ENCODE results near the gene NPHS2. TPM values are rescaled to one million over a fixed set of nuclear protein-coding genes. Genes with fewer than 3 reads are reported as not detected.
"Not testable (repeated sequence)": the region's sequence is repeated elsewhere in the genome, so short reads cannot be mapped to it uniquely, and the experiment has no call there.

The NPHS2 gene
- total and polyA plus RNA-seq, 2 donors from 2014 or later: 1.2 to 446 TPM

DNA sequence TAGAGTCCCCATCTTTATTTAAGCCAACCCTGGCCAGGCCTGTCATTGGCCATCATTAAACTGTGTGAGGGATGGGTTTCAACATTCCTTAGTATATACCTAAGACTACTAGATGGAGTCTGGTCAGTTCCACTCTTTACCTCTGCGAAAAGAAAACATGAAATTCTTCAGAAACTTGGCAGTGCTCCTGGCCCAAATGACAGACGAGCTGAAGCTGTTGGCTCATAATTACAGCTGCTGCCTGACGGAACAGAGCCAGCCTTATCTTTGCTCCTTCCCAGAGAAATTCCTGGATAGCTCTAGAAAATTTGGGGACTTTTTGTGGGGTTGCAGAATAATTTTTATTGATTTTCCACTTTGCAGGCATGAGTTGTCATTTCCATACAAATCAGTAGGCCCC, 30.4 kb downstream of the NPHS2 start:
- TF ChIP-seq, protein P1, sequence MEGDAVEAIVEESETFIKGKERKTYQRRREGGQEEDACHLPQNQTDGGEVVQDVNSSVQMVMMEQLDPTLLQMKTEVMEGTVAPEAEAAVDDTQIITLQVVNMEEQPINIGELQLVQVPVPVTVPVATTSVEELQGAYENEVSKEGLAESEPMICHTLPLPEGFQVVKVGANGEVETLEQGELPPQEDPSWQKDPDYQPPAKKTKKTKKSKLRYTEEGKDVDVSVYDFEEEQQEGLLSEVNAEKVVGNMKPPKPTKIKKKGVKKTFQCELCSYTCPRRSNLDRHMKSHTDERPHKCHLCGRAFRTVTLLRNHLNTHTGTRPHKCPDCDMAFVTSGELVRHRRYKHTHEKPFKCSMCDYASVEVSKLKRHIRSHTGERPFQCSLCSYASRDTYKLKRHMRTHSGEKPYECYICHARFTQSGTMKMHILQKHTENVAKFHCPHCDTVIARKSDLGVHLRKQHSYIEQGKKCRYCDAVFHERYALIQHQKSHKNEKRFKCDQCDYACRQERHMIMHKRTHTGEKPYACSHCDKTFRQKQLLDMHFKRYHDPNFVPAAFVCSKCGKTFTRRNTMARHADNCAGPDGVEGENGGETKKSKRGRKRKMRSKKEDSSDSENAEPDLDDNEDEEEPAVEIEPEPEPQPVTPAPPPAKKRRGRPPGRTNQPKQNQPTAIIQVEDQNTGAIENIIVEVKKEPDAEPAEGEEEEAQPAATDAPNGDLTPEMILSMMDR (IDR thresholded peaks at IDR 0.05; ENCODE audit: borderline replicate concordance, extremely low read depth, insufficient read depth): no peak
- no peak overlapping the region for H3K9ac ChIP-seq (ENCODE audit: low read length in 3 of 3)
- H3K27me3 ChIP-seq (ENCODE audit: control insufficient read depth, insufficient read depth, low read length): no peaks in the 10 kb centered on the region
- intact Hi-C loops (cut with DNase I): no loop called here
- DNase-seq (peak in 1 of 5 donors; percentile 11), FAIRE-seq (no peak)
- no peaks in the 10 kb centered on the region for H3K36me3 ChIP-seq (ENCODE audit: control insufficient read depth in 2 of 3, insufficient read depth in 3 of 3, low read length in 3 of 3)
- no peaks in the 10 kb centered on the region for H3K4me1 ChIP-seq (ENCODE audit: control insufficient read depth in 2 of 3, insufficient read depth in 2 of 3, low read depth in 1 of 3, low read length in 3 of 3)
- H3K4me3 ChIP-seq (ENCODE audit: low read length in 3 of 3): no peak overlapping the region
- H3K27ac ChIP-seq (ENCODE audit: low read depth in 2 of 2, low read length in 2 of 2): no peak overlapping the region
- H3K9me3 ChIP-seq (ENCODE audit: control insufficient read depth in 2 of 3, insufficient read depth in 1 of 3, low read length in 3 of 3): no peaks in the 10 kb centered on the region

DNA sequence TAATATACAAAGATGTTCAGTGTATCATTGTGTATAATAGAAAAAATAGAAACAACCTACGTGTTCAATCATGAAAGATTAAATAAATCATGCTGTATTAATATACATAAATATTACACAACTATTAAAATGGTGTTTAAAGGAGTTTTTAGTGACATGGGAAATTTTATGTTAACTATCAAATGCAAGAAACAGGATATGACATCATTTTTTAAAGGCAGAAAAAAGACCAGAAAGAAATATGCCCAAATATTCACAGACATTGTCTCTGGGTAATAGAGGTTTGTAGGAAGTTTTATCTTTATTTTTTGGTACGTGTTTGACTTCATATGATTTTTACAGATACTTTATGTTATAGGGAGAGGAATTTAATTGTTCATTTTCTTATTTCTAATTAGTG, 34.0 kb downstream of the NPHS2 start:
- H3K9me3 ChIP-seq (ENCODE audit: control insufficient read depth in 2 of 3, insufficient read depth in 1 of 3, low read length in 3 of 3): no peaks in the 10 kb centered on the region
- TF ChIP-seq, protein P1 (IDR thresholded peaks at IDR 0.05; ENCODE audit: borderline replicate concordance, extremely low read depth, insufficient read depth): no peak
- H3K9ac ChIP-seq (ENCODE audit: low read length in 3 of 3): no peak overlapping the region
- DNase-seq (no peak), FAIRE-seq (no peak)
- no peaks in the 10 kb centered on the region for H3K27me3 ChIP-seq (ENCODE audit: control insufficient read depth, insufficient read depth, low read length)
- H3K4me3 ChIP-seq (ENCODE audit: low read length in 3 of 3): no peak overlapping the region
- H3K27ac ChIP-seq (ENCODE audit: low read depth in 2 of 2, low read length in 2 of 2): no peak overlapping the region
- H3K4me1 ChIP-seq (ENCODE audit: control insufficient read depth in 2 of 3, insufficient read depth in 2 of 3, low read depth in 1 of 3, low read length in 3 of 3): no peaks in the 10 kb centered on the region
- intact Hi-C loops (cut with DNase I): no loop called here
- no peaks in the 10 kb centered on the region for H3K36me3 ChIP-seq (ENCODE audit: control insufficient read depth in 2 of 3, insufficient read depth in 3 of 3, low read length in 3 of 3)

DNA sequence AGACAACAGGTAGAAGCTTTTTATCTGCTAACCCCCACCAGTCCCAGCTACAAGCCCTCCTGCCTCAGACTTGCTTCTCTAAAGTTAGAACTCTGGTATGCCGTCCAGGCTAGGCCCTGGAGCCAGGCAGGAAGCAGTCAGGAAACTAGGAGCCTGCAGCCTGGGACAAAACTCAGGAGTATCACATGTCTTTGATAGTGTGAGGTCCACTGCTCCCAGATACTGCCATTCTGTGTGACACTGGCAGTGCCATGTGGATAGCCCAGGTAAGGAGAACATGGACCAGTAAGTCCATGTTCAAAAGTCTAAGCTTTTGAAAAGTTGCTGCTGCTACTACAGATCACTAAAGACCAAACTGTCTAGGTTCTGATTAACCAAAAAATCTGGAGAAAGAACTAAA, 45.4 kb downstream of the NPHS2 start:
- Histone ChIP-seq H3K4me3 (ENCODE audit: low read length in 3 of 3) (no peak overlapping the region), H3K9me3 (ENCODE audit: control insufficient read depth in 2 of 3, insufficient read depth in 1 of 3, low read length in 3 of 3) (no peaks in the 10 kb centered on the region), H3K36me3 (ENCODE audit: control insufficient read depth in 2 of 3, insufficient read depth in 3 of 3, low read length in 3 of 3) (no peaks in the 10 kb centered on the region), H3K27me3 (ENCODE audit: control insufficient read depth, insufficient read depth, low read length) (no peaks in the 10 kb centered on the region), H3K9ac (ENCODE audit: low read length in 3 of 3) (no peak overlapping the region), H3K4me1 (ENCODE audit: control insufficient read depth in 2 of 3, insufficient read depth in 2 of 3, low read depth in 1 of 3, low read length in 3 of 3) (no peaks in the 10 kb centered on the region), H3K27ac (ENCODE audit: low read depth in 2 of 2, low read length in 2 of 2) (no peak overlapping the region)
- intact Hi-C loops (cut with DNase I): no loop called here
- DNase-seq (no peak), FAIRE-seq (no peak)
- TF ChIP-seq, protein P1 (IDR thresholded peaks at IDR 0.05; ENCODE audit: borderline replicate concordance, extremely low read depth, insufficient read depth): no peak

DNA sequence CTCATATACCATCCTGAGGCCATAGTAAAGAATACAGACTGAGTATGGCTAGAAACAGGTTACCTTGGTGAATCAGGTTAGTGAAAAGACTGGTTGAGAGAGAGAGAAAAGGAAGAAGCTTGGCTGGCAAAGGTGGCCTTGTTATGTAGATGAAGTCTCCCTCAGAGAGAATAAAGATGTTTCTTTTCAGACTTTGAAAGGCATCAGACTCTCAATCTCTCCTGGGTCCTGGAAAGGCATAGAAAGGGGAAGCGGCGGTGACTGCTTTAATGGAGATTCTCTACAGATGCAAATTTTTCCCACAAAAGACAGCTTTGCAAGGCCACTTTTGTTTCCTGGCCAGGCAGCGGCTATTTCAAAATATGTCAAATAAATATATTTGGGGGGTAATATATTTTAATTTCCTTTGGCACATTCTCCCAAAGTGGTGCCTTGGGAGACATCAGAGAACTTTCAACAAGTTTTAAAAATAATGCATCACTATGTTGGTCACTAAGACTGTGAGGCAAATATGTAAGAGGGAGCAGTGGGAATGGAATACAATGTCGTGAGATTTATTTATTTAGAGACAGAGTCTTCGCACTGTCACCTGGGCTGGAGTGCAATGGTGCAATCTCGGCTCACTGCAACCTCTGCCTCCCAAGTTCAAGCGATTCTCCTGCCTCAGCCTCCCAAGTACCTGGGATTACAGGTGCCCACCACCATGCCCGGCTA, 46.1 kb downstream of the NPHS2 start:
- H3K27me3 ChIP-seq (ENCODE audit: control insufficient read depth, insufficient read depth, low read length): no peaks in the 10 kb centered on the region
- H3K27ac ChIP-seq (ENCODE audit: low read depth in 2 of 2, low read length in 2 of 2): no peak overlapping the region
- no peaks in the 10 kb centered on the region for H3K4me1 ChIP-seq (ENCODE audit: control insufficient read depth in 2 of 3, insufficient read depth in 2 of 3, low read depth in 1 of 3, low read length in 3 of 3)
- no peak overlapping the region for H3K4me3 ChIP-seq (ENCODE audit: low read length in 3 of 3)
- no peaks in the 10 kb centered on the region for H3K36me3 ChIP-seq (ENCODE audit: control insufficient read depth in 2 of 3, insufficient read depth in 3 of 3, low read length in 3 of 3)
- FAIRE-seq (no peak), DNase-seq (no peak)
- no peak overlapping the region for H3K9ac ChIP-seq (ENCODE audit: low read length in 3 of 3)
- TF ChIP-seq, protein P1 (IDR thresholded peaks at IDR 0.05; ENCODE audit: borderline replicate concordance, extremely low read depth, insufficient read depth): no peak
- H3K9me3 ChIP-seq (ENCODE audit: control insufficient read depth in 2 of 3, insufficient read depth in 1 of 3, low read length in 3 of 3): no peaks in the 10 kb centered on the region
- intact Hi-C loops (cut with DNase I): no loop called here

DNA sequence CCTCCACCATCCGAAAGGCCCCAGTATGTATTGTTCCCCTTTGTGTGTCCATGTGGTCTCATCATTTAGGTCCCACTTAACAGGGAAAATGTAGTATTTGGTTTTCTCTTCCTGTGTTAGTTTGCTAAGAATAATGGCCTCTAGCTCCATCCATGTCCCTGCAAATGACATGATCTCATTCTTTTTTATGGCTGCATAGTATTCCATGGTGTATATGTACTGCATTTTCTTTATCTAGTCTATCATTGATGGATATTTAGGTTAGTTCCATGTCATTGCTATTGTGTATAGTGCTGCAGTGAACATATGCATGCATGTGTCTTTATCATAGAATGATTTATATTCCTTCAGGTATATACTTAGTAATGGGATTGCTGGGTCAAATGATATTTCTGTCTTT, 57.2 kb downstream of the NPHS2 start:
- H3K27ac ChIP-seq (ENCODE audit: low read depth in 2 of 2, low read length in 2 of 2); intact Hi-C loops (cut with DNase I); H3K4me3 ChIP-seq (ENCODE audit: low read length in 3 of 3); H3K9ac ChIP-seq (ENCODE audit: low read length in 3 of 3); DNase-seq; H3K9me3 ChIP-seq (ENCODE audit: control insufficient read depth in 2 of 3, insufficient read depth in 1 of 3, low read length in 3 of 3); H3K27me3 ChIP-seq (ENCODE audit: control insufficient read depth, insufficient read depth, low read length); FAIRE-seq; H3K4me1 ChIP-seq (ENCODE audit: control insufficient read depth in 2 of 3, insufficient read depth in 2 of 3, low read depth in 1 of 3, low read length in 3 of 3); H3K36me3 ChIP-seq (ENCODE audit: control insufficient read depth in 2 of 3, insufficient read depth in 3 of 3, low read length in 3 of 3): not testable (repeated sequence)

Data from kidney (tissue), 14 donors.